ENCODE data around the gene RAB39A.
A peak's percentile ranks its signal among the peaks of the same experiment; 100 is the strongest.

RAB39A gene

DNA sequence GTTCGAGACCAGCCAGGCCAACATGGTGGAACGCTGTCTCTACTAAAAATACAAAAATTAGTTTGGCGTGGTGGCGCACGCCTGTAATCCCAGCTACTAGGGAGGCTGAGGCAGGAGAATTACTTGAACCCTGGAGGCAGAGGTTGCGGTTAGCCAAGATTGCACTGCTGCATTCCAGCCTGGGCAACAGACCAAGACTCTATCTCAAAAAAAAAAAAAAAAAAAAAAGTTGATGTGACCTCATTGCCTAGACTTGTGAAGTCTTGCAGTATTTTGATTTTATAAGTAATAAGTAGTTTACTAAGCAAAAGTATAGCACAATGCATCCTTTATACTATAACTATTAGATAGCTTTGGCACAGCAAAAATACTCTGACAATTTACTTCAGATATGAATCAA, 70.5 kb downstream of the RAB39A start:
- no peak overlapping the region for H3K27ac ChIP-seq
- no peak for TF ChIP-seq ZFX (IDR thresholded peaks at IDR 0.05; ENCODE audit: borderline replicate concordance)
- TF ChIP-seq, protein P1, sequence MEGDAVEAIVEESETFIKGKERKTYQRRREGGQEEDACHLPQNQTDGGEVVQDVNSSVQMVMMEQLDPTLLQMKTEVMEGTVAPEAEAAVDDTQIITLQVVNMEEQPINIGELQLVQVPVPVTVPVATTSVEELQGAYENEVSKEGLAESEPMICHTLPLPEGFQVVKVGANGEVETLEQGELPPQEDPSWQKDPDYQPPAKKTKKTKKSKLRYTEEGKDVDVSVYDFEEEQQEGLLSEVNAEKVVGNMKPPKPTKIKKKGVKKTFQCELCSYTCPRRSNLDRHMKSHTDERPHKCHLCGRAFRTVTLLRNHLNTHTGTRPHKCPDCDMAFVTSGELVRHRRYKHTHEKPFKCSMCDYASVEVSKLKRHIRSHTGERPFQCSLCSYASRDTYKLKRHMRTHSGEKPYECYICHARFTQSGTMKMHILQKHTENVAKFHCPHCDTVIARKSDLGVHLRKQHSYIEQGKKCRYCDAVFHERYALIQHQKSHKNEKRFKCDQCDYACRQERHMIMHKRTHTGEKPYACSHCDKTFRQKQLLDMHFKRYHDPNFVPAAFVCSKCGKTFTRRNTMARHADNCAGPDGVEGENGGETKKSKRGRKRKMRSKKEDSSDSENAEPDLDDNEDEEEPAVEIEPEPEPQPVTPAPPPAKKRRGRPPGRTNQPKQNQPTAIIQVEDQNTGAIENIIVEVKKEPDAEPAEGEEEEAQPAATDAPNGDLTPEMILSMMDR (IDR thresholded peaks at IDR 0.05), result no peak

DNA sequence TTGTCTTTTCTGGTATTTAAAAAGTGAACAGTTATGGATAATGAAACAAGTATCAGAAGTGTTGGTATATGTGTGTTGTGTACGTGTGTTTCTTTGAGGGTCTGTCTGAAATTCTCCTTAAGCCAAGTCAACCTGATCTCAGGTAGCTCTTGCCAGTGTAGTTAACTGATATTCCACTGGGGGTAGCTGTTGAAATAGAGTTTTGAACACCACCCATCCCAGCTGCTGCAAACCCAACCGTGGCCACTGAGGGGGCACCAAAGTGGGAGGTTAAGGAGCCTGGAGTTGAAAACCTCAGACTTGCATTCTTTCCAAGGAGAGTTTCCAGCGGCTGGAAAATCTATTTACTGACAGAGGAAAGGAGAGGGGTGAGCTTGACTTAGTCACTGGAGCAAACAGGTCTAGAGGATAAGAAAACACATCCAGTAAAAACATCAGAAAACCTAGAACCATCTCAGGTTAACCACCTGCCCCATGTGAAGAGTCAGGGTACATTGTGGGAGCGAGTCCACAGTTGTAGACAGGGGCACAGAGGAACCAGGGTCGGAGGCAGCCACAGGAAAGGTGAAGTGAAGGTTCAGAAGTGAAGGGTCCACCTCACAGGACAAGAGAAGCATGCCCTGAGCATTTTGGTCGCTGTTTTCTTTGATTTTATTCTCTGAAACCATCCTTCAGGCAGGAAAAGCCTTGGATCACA, 71.7 kb downstream of the RAB39A start:
- TF ChIP-seq, protein P1 (IDR thresholded peaks at IDR 0.05), result peak; percentile 72
- no peak for TF ChIP-seq ZFX (IDR thresholded peaks at IDR 0.05; ENCODE audit: borderline replicate concordance)
- H3K27ac ChIP-seq, result no peak overlapping the region

DNA sequence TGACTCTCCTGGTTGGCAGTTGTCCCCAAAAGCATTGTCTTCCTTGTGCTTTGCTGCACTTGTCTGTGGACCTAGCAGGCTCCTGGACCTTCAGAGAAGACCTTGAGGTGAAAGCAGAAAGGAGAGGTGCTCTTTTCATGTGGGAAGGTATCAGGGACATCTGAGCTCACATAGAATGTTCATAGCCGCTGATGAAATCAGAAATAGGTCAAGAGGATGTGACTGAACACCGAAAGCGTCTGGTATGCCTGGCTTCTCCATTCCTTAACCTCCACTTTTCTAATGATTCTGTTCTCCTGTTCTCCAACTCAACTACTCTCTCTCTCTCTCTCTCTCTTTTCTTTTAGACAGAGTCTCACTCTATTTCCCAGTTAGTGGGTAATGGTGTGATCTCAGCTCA, 74.2 kb downstream of the RAB39A start:
- H3K27ac ChIP-seq, result no peak overlapping the region
- TF ChIP-seq, protein P1 (IDR thresholded peaks at IDR 0.05), result no peak
- TF ChIP-seq ZFX (IDR thresholded peaks at IDR 0.05; ENCODE audit: borderline replicate concordance), result no peak

DNA sequence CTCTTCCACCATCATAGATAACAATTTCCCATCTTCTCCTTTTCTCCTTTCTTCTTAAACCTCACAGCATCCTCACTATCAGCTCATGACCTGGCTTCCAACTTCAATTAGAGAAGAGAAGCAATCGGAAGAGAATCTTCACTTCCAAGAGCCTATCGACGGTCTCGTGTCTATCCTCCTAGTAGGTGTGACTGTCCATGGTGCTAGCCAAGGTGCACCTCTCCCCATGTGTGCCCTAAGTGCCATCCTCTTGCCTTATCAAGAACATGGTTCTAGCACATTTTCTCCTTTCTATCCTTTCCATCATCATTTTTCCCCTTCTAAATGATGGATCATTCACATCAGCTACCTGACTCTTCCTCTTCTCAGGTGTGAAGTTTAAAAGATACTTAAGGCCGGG, 75.4 kb downstream of the RAB39A start:
- H3K27ac ChIP-seq, result no peak overlapping the region
- TF ChIP-seq, protein P1 (IDR thresholded peaks at IDR 0.05), result no peak
- no peak for TF ChIP-seq ZFX (IDR thresholded peaks at IDR 0.05; ENCODE audit: borderline replicate concordance)

DNA sequence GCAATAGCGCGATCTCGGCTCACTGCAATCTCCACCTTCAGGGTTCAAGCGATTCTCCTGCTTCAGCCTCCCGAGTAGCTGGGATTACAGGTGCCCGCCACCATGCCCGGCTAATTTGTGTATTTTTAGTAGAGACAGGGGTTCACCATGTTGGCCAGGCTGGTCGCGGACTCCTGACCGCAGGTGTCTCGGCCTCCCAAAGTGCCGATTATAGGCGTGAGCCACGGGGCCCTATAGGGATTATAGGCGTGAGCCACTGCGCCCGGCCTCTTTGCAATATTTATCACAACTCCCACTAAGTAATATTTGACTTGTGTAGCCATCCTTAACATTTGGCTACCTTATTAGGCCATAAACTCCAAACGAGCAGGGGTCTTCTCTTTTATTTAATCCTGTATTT, 79.6 kb downstream of the RAB39A start:
- TF ChIP-seq ZFX (IDR thresholded peaks at IDR 0.05; ENCODE audit: borderline replicate concordance), result no peak
- TF ChIP-seq, protein P1 (IDR thresholded peaks at IDR 0.05), result no peak
- no peak overlapping the region for H3K27ac ChIP-seq

DNA sequence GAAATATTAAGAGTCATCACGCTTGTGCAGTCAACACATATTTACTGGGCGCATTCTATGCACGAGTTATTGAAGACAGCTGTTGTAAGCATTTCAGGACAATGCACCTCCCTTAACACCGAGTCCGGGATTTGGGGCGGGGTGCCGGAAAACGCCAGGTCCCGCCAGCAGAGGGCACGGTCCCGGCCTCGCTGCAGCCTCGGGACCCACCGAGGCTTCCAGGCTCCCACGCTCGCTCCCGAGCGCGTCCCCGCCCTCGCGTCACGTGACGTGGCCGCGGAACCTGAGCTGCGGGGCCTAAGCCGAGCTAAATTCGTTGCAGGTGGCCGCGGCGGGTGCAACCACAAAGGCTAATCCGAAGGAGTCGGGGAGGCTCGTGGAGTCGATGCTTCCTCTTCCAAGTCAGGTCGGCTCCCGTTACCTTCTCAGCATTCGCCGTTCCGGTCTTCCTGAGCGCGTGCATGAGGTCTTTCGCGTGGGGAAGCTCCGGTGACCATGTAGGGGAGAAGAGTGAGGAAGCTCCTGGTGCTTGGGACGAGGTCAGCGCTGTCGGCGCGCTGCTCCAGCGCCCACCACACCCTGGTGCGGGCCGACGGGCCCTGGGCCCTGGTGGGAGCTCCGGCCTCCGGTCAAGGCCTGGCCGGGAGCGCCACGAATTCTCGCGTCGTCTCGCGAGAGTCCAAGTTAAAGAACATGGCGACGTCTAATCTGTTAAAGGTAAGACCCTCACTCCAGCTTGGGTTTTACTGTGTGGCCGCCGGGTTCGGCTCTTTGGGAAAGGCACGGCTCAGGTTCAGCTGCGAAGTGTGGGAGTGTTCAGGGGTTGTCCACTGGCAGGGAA, 80.6 kb downstream of the RAB39A start, which contains the start of gene CUL5:
Gene CUL5, plus strand, starts transcription at position 243 of the 841 bp plus-strand sequence. Its CDS starts 451 bp downstream, at position 694.
- 0 out of 2 replicates have a peak, but pooled peaks have one; percentile 55 for TF ChIP-seq ZFX (IDR thresholded peaks at IDR 0.05; ENCODE audit: borderline replicate concordance)
- TF ChIP-seq, protein P1 (IDR thresholded peaks at IDR 0.05), result peak; percentile 96
- H3K27ac ChIP-seq, result peak within 1 kb of the TSS; percentile 89

Data from 22Rv1 (cell line).